Fibroblast of lung (primary cell): ENCODE data around the gene KRTAP4-5.

Experiments
- EZH2 ChIP-seq: IDR thresholded peaks from 2 replicates; pipeline ENCODE4 v1.5.1; 2012; ENCODE audit warnings: low read length, control low read depth, mild to moderate bottlenecking; ENCODE audit errors: missing control alignments
- TF ChIP-seq, protein P1 (sequence below), 2 donors: IDR thresholded peaks in 1 of 2; conservative IDR thresholded peaks in 1 of 2; 1 replicate in 1 of 2; 2 replicates in 1 of 2; pipeline ENCODE4 v1.5.1; 2011 to 2012; ENCODE audit warnings: low read length in 2 of 2, control low read depth in 1 of 2, inconsistent platforms in 1 of 2, low read depth in 1 of 2, mild to moderate bottlenecking in 1 of 2

DNA sequence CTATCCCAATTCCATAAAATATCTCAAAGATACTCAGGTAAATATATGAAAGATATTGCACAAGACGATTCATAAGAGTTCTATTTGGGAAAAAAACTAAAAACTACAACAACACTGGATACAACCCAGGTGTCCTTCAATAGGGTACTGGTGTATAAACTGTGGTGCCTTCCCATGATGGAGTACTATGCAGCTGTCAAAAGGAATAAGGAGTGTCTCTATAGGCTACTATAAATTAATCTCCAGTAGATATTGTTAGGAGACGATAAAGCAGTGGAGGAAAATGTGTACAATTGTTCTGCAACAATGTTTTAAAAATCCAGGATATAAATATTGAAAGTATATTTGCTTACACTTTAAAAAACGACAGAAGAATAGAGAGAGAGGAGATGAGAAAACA lies 23.2 kb downstream of the KRTAP4-5 start:
- TF ChIP-seq, protein P1, sequence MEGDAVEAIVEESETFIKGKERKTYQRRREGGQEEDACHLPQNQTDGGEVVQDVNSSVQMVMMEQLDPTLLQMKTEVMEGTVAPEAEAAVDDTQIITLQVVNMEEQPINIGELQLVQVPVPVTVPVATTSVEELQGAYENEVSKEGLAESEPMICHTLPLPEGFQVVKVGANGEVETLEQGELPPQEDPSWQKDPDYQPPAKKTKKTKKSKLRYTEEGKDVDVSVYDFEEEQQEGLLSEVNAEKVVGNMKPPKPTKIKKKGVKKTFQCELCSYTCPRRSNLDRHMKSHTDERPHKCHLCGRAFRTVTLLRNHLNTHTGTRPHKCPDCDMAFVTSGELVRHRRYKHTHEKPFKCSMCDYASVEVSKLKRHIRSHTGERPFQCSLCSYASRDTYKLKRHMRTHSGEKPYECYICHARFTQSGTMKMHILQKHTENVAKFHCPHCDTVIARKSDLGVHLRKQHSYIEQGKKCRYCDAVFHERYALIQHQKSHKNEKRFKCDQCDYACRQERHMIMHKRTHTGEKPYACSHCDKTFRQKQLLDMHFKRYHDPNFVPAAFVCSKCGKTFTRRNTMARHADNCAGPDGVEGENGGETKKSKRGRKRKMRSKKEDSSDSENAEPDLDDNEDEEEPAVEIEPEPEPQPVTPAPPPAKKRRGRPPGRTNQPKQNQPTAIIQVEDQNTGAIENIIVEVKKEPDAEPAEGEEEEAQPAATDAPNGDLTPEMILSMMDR (conservative IDR thresholded peaks at IDR 0.05 in 1 of 2, IDR thresholded peaks at IDR 0.05 in 1 of 2; ENCODE audit: low read depth in 1 of 2, low read length in 2 of 2): no peak
- no peak for TF ChIP-seq EZH2
